Testis (tissue), 3 donors: ENCODE data around the gene PCF11. TPM values are rescaled to one million over a fixed set of nuclear protein-coding genes. Genes with fewer than 3 reads are reported as not detected.

Experiments
- DNase-seq: peaks from one replicate; pipeline ENCODE4 v3.0.0-alpha.2; 2019
- H3K27ac ChIP-seq, 2 donors: fragments of 200-600 bp; sonication (generic); one replicate each; pipeline ENCODE4 v1.5.1; 2019
- H3K27me3 ChIP-seq: fragments of 200-600 bp; sonication (generic); one replicate; pipeline ENCODE4 v1.5.1; 2019
- H3K36me3 ChIP-seq: fragments of 200-600 bp; sonication (generic); one replicate; pipeline ENCODE4 v1.5.1; 2017; ENCODE audit warnings: low read depth; ENCODE audit errors: missing control alignments
- H3K4me1 ChIP-seq: fragments of 200-600 bp; sonication (generic); one replicate; pipeline ENCODE4 v1.5.1; 2019
- H3K4me3 ChIP-seq, 2 donors: fragments of 200-600 bp; sonication (generic); one replicate each; pipeline ENCODE4 v1.5.1; 2017 to 2019
- H3K9me3 ChIP-seq: fragments of 200-600 bp; sonication (generic); one replicate; pipeline ENCODE4 v1.5.1; 2017
- POLR2A ChIP-seq: fragments of 450-650 bp; IDR thresholded peaks from one replicate; pipeline ENCODE4 v1.6.1; 2017; ENCODE audit warnings: antibody characterized with exemption, mild to moderate bottlenecking, moderate library complexity
- WGBS, 2 donors: methylation state at CpG; one replicate each; pipeline ENCODE4 v1.1.5; 2018; 5-methylcytosine and 5-hydroxymethylcytosine counted together
- intact Hi-C: fragments of 100-400 bp; cut with DNase I; formaldehyde crosslinking; loops from one replicate; pipeline ENCODE4 v1.15.1; 2023; ENCODE audit warnings: low total_unique reads
- polyA plus RNA-seq: library from polyadenylated mRNA; stranded (reverse); fragments of 350-450 nt; fragmentation: Illumina TruSeq; extraction: RNeasy Lipid Tissue Mini Kit (QIAGEN cat#74804); gene quantifications from one replicate; pipeline ENCODE4 v1.2.3, GENCODE V29; 2014; ENCODE audit warnings: low read depth, low replicate concordance; ENCODE audit not compliant: insufficient read depth
- total RNA-seq, 2 donors: library from RNA; depleted of rRNA; stranded (reverse); fragments of >200 nt; gene quantifications; one replicate each; pipeline ENCODE4 v1.2.3, GENCODE V29; 2016
- TF ChIP-seq, protein P1 (sequence below), 3 experiments: fragments of 450-650 bp in 2 of 3; fragments of 200-600 bp in 1 of 3; sonication (generic) in 1 of 3; IDR thresholded peaks; one replicate each; pipeline ENCODE4 v1.5.1; 2016 to 2019; ENCODE audit warnings: antibody characterized with exemption in 3 of 3, mild to moderate bottlenecking in 2 of 3, moderate library complexity in 1 of 3

The PCF11 gene
- total and polyA plus RNA-seq, 3 donors from 2014 or later: 36.1 to 100.0 (median 80.5) TPM

DNA sequence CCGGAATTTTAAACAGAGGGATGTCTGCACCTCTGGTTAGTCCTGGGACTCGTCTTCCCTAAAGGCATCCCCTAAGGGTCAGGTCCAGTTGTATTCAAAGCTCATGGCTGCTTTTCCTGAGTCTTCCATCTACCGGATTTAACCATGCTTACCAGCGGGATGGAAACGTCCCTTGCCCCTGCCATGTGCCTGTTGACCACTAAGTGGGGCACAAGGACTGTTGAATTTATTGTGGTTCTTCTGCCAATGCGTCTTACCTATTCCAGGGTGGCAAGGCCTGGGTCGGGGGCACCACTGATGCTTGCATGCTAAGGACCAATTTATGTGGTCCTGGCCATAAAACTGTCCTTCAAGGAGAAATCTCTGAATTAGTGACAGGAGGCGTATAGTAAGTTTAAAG, 62.2 kb downstream of the PCF11 start:
- Histone ChIP-seq H3K27ac (no peak overlapping the region), H3K36me3 (no peaks in the 10 kb centered on the region), H3K4me3 (no peak overlapping the region), H3K4me1 (no peaks in the 10 kb centered on the region), H3K9me3 (no peaks in the 10 kb centered on the region), H3K27me3 (no peaks in the 10 kb centered on the region)
- intact Hi-C loops: no loop called here
- no peak for DNase-seq
- TF ChIP-seq, protein P1, sequence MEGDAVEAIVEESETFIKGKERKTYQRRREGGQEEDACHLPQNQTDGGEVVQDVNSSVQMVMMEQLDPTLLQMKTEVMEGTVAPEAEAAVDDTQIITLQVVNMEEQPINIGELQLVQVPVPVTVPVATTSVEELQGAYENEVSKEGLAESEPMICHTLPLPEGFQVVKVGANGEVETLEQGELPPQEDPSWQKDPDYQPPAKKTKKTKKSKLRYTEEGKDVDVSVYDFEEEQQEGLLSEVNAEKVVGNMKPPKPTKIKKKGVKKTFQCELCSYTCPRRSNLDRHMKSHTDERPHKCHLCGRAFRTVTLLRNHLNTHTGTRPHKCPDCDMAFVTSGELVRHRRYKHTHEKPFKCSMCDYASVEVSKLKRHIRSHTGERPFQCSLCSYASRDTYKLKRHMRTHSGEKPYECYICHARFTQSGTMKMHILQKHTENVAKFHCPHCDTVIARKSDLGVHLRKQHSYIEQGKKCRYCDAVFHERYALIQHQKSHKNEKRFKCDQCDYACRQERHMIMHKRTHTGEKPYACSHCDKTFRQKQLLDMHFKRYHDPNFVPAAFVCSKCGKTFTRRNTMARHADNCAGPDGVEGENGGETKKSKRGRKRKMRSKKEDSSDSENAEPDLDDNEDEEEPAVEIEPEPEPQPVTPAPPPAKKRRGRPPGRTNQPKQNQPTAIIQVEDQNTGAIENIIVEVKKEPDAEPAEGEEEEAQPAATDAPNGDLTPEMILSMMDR (IDR thresholded peaks at IDR 0.05): no peak
- TF ChIP-seq POLR2A: no peak
- WGBS, 2 donors: 82 to 86% methylated on average over 8 of the region's 8 CpGs

DNA sequence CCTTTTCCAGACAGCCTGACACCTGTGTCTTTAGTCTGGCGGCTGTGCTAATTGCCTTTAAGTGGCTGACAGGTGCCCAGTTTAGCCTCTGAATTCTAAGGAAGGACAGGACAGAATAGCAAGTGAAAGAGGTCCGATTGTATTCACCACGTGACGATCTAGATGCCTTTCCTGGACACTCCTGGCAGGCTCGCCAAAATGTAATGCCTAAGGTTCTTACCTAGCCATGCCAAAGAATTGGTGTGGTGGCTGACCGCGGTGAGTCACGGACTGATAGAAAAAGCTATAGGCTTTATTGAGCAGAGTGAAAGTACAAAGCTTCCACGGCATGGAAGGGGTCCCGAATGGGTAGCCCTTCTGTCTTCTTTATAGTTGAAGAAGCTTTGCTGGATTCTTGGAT, 63.3 kb downstream of the PCF11 start:
- Histone ChIP-seq H3K27me3 (no peaks in the 10 kb centered on the region), H3K4me3 (no peak overlapping the region), H3K4me1 (no peaks in the 10 kb centered on the region), H3K27ac (no peak overlapping the region), H3K9me3 (no peaks in the 10 kb centered on the region), H3K36me3 (no peaks in the 10 kb centered on the region)
- intact Hi-C loops: no loop called here
- WGBS, 2 donors: 91 to 94% methylated on average over 10 of the region's 10 CpGs
- no peak for DNase-seq
- TF ChIP-seq POLR2A: no peak
- TF ChIP-seq, protein P1 (IDR thresholded peaks at IDR 0.05): no peak

DNA sequence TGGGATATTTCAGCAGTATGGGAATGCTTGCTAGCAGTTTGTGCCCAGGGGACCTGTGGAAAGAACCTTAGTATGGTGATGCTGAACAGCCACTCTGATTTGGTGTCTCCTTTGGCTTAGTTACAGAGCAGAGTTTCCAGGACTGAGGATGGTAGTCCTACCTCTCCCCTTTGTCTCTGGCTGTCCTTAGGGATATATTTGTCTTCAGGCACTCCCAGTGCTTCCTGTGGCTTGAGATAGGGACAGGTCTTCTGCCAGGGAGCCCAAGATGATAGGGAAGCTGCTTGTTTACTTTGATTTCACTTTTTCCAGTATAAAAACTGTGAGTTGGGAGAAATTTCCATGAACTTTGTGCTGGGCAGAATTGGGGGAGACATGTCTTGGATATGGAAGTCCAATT, 64.8 kb downstream of the PCF11 start:
- Histone ChIP-seq H3K27me3 (no peaks in the 10 kb centered on the region), H3K4me3 (no peak overlapping the region), H3K9me3 (no peaks in the 10 kb centered on the region), H3K27ac (no peak overlapping the region), H3K36me3 (no peaks in the 10 kb centered on the region), H3K4me1 (no peaks in the 10 kb centered on the region)
- intact Hi-C loops: no loop called here
- no peak for DNase-seq
- TF ChIP-seq POLR2A: no peak
- TF ChIP-seq, protein P1 (IDR thresholded peaks at IDR 0.05): no peak

DNA sequence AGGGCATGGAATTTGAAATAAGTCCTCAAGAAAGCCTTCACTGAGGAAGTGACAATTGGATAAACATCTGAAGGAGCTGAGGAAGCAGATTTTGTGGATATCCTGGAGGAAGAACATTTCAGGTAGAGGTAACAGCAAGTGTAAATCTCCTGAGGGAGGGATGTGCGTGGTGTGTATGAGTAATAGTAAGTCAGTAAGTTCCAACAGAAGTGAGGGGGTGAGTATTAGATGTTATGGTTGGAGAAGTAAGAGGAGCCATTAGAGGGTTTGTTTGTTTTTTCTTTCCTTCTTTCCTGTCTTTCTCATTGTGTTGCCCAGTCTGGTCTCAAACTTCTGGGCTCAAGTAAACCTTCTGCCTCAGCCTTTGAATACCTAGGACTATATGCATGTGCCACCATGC, 65.6 kb downstream of the PCF11 start:
- no peak for DNase-seq
- TF ChIP-seq POLR2A: no peak
- TF ChIP-seq, protein P1 (IDR thresholded peaks at IDR 0.05): no peak
- H3K27ac ChIP-seq: no peak overlapping the region
- H3K4me3 ChIP-seq: no peak overlapping the region
- H3K9me3 ChIP-seq: no peaks in the 10 kb centered on the region
- H3K27me3 ChIP-seq: no peaks in the 10 kb centered on the region
- H3K36me3 ChIP-seq: no peaks in the 10 kb centered on the region
- intact Hi-C loops: no loop called here
- H3K4me1 ChIP-seq: no peaks in the 10 kb centered on the region
- WGBS, 2 donors: 96 to 100% methylated on average over 1 of the region's 1 CpG

DNA sequence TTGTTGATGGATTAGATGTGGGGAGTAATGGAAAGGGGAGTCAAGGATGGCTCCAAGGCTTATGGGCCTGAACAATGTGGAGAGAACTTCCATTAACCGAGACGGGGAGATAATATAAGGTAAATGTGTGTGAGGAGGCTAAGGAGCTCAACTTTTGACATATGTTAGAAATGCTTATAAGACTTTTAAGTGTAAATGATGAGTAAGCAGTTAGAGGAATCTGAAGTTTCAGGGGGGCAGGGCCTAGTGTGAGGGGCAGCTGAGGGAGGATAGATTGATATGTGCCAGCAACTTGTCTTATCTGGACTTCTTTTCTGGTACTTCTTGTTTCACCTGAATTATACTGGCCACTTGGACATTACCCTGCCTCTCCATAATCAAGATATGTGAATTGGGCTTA, 66.5 kb downstream of the PCF11 start:
- Histone ChIP-seq H3K4me1 (no peaks in the 10 kb centered on the region), H3K9me3 (no peaks in the 10 kb centered on the region), H3K4me3 (no peak overlapping the region), H3K27me3 (no peaks in the 10 kb centered on the region), H3K36me3 (no peaks in the 10 kb centered on the region), H3K27ac (no peak overlapping the region)
- intact Hi-C loops: no loop called here
- DNase-seq: no peak
- TF ChIP-seq, protein P1 (IDR thresholded peaks at IDR 0.05): no peak
- TF ChIP-seq POLR2A: no peak
- WGBS, 2 donors: 93% methylated on average over 2 of the region's 2 CpGs
